Stimulated activated CD4-positive, alpha-beta T cell treated with anti-CD3 and anti-CD28 coated beads, Interleukin-4, amount 100 ng/mL, for 24 hours (primary cell): ENCODE results near the gene ADAM21.

ENCODE experiments used
- DNase-seq: peaks from one replicate; pipeline ENCODE4 v3.0.0-alpha.2; 2020

The ADAM21 gene

DNA sequence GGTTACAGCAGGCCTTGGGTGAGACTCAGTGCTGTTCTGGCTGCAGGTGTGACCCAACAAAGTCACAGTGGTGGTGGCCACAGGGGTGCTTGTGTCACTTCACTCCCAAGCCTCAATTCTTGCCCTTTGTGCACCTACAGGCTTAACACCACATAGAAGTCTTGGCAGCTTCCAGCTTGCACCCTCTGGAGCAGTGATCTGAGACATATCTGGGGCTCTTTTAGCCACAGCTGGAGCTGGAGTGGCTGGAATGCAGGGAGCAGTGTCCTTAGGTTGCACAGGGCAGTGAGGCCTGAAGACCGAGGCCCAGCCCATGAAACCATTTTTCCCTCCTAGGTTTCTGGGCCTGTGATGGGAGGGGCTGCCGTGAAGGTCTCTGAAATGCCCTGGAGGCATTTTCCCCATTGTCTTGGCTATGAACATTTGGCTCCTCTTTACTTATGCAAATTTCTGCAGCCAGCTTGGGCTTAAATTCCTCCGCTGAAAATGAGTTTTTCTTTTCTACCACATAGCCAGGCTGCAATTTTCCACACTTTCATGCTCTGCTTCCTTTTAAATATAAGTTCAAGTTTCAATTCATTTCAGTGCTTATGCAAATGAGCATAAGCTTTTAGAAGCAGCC, 37.7 kb downstream of the ADAM21 start:
- no peak for DNase-seq

DNA sequence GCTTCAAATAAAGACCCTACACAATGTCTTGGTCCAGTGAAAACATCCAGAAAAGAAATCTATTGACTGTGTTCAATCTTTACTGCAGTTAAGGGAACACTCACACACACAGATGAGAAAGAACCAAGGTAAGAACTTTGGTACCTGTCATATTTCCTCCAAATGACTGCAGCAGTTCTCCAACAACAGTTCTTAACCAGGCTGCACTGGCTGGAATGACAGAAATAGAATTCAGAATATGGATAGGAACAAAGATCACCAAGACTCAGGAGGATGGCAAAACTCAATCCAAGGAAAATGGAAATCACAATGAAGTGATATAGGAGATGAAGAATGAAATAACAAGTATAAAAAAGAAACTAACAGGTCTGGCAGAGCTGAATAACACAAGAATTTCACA, 46.2 kb downstream of the ADAM21 start:
- DNase-seq: no peak
